HEK293 (cell line): ENCODE results near the gene MXI1.

Experiments used
- CTCF ChIA-PET: fragments of 350-600 bp; formaldehyde crosslinking; extraction: SDS; loops from one replicate; lab custom pipeline; 2021; ENCODE audit warnings: antibody characterized with exemption; lab: Yijun Ruan, JAX
- POLR2A ChIA-PET: fragments of 300-600 bp; formaldehyde crosslinking; extraction: SDS; loops from one replicate; lab custom pipeline; 2020; ENCODE audit warnings: antibody characterized with exemption, inconsistent platforms; lab: Yijun Ruan, JAX
- H3K27ac ChIP-seq: fragments of 200-500 bp; sonication (Bioruptor generic); 2 replicates; pipeline ENCODE4 v1.5.1; 2014; ENCODE audit warnings: low read depth, low read length, control low read depth, inconsistent platforms; ENCODE audit errors: extremely low read depth
- H3K36me3 ChIP-seq, 2 experiments: fragments of 200-500 bp in 1 of 2; sonication (Bioruptor generic) in 1 of 2; 1 replicate in 1 of 2; 2 replicates in 1 of 2; pipeline ENCODE4 v1.5.1; 2014 to 2017; ENCODE audit warnings: inconsistent platforms in 2 of 2, low read length in 2 of 2; ENCODE audit not compliant: control insufficient read depth in 2 of 2, insufficient read depth in 1 of 2
- H3K4me1 ChIP-seq: fragments of 200-500 bp; sonication (Bioruptor generic); 2 replicates; pipeline ENCODE4 v1.5.1; 2014; ENCODE audit warnings: mild to moderate bottlenecking, low read length, inconsistent platforms; ENCODE audit not compliant: control insufficient read depth, insufficient read depth
- H3K4me3 ChIP-seq: 2 replicates; pipeline ENCODE4 v1.5.1; 2011; ENCODE audit warnings: low read depth, mild to moderate bottlenecking, control low read depth, low read length, moderate library complexity
- H3K9me3 ChIP-seq: fragments of 200-500 bp; sonication (Bioruptor generic); 2 replicates; pipeline ENCODE4 v1.5.1; 2014; ENCODE audit warnings: low read depth, low read length, inconsistent platforms; ENCODE audit not compliant: control insufficient read depth, insufficient read depth
- GLI4 ChIP-seq: fragments of 450-650 bp; formaldehyde crosslinking; IDR thresholded peaks from 2 replicates; pipeline ENCODE4 v1.5.1; 2016; ENCODE audit warnings: missing biosample characterization, missing genetic modification characterization
- GLIS2 ChIP-seq: fragments of 450-650 bp; formaldehyde crosslinking; IDR thresholded peaks from 2 replicates; pipeline ENCODE4 v1.5.1; 2016; ENCODE audit warnings: missing biosample characterization, missing genetic modification characterization
- HOXC10 ChIP-seq: sonication (generic); formaldehyde crosslinking; IDR thresholded peaks from 2 replicates; pipeline ENCODE4 v1.8.1; 2023; ENCODE audit warnings: mild to moderate bottlenecking, missing genetic modification reagents
- IKZF3 ChIP-seq: fragments of 450-650 bp; IDR thresholded peaks from 2 replicates; pipeline ENCODE4 v1.5.0; 2018; ENCODE audit warnings: missing biosample characterization, mild to moderate bottlenecking, missing genetic modification characterization, moderate library complexity
- KLF7 ChIP-seq: fragments of 450-650 bp; formaldehyde crosslinking; IDR thresholded peaks from 2 replicates; pipeline ENCODE4 v1.5.1; 2016; ENCODE audit warnings: missing biosample characterization, missing genetic modification characterization, borderline replicate concordance
- SCRT2 ChIP-seq: fragments of 450-650 bp; formaldehyde crosslinking; IDR thresholded peaks from 2 replicates; pipeline ENCODE4 v1.5.1; 2016; ENCODE audit warnings: missing biosample characterization, missing genetic modification characterization
- SP3 ChIP-seq: fragments of 450-650 bp; formaldehyde crosslinking; IDR thresholded peaks from 2 replicates; pipeline ENCODE4 v1.5.1; 2016; ENCODE audit warnings: missing biosample characterization, missing genetic modification characterization
- ZBTB10 ChIP-seq: fragments of 450-650 bp; formaldehyde crosslinking; IDR thresholded peaks from 2 replicates; pipeline ENCODE4 v1.5.1; 2016; ENCODE audit warnings: missing biosample characterization, missing genetic modification characterization
- ZNF133 ChIP-seq: fragments of 450-650 bp; formaldehyde crosslinking; IDR thresholded peaks from 2 replicates; pipeline ENCODE4 v1.5.1; 2016; ENCODE audit warnings: missing biosample characterization, missing genetic modification characterization
- ZNF2 ChIP-seq: fragments of 450-650 bp; formaldehyde crosslinking; IDR thresholded peaks from 2 replicates; pipeline ENCODE4 v1.5.1; 2016; ENCODE audit warnings: missing biosample characterization, missing genetic modification characterization
- ZNF239 ChIP-seq: fragments of 450-650 bp; formaldehyde crosslinking; IDR thresholded peaks from 2 replicates; pipeline ENCODE4 v1.5.1; 2016; ENCODE audit warnings: missing biosample characterization, missing genetic modification characterization
- ZNF311 ChIP-seq: fragments of 450-650 bp; formaldehyde crosslinking; IDR thresholded peaks from 2 replicates; pipeline ENCODE4 v1.5.1; 2017; ENCODE audit warnings: missing biosample characterization, missing genetic modification characterization, borderline replicate concordance
- ZNF513 ChIP-seq: fragments of 450-650 bp; IDR thresholded peaks from 2 replicates; pipeline ENCODE4 v1.5.1; 2018; ENCODE audit warnings: missing biosample characterization, missing genetic modification characterization
- ZNF530 ChIP-seq: fragments of 450-650 bp; formaldehyde crosslinking; IDR thresholded peaks from 2 replicates; pipeline ENCODE4 v1.5.1; 2016; ENCODE audit warnings: low read depth, missing biosample characterization, missing genetic modification characterization
- ZNF623 ChIP-seq: fragments of 450-650 bp; formaldehyde crosslinking; IDR thresholded peaks from 2 replicates; pipeline ENCODE4 v1.5.1; 2016; ENCODE audit warnings: missing biosample characterization, missing genetic modification characterization
- ZNF660 ChIP-seq: fragments of 450-650 bp; IDR thresholded peaks from 2 replicates; pipeline ENCODE4 v1.5.1; 2018; ENCODE audit warnings: missing biosample characterization, mild to moderate bottlenecking, missing genetic modification characterization
- ZNF76 ChIP-seq: fragments of 450-650 bp; formaldehyde crosslinking; IDR thresholded peaks from 2 replicates; pipeline ENCODE4; 2016; ENCODE audit warnings: low read depth, missing biosample characterization, missing genetic modification characterization, borderline replicate concordance
- ZNF791 ChIP-seq: fragments of 450-650 bp; formaldehyde crosslinking; IDR thresholded peaks from 2 replicates; pipeline ENCODE4 v1.5.1; 2016; ENCODE audit warnings: missing biosample characterization, missing genetic modification characterization
- ZSCAN23 ChIP-seq: fragments of 450-650 bp; formaldehyde crosslinking; IDR thresholded peaks from 2 replicates; pipeline ENCODE4 v1.5.1; 2016; ENCODE audit warnings: missing biosample characterization, missing genetic modification characterization
- TF ChIP-seq, protein P1 (sequence below): fragments of 450-650 bp; formaldehyde crosslinking; IDR thresholded peaks from 2 replicates; pipeline ENCODE4 v1.5.1; 2016; ENCODE audit warnings: missing biosample characterization, missing genetic modification characterization
- TF ChIP-seq, protein P2 (sequence below): fragments of 450-650 bp; formaldehyde crosslinking; IDR thresholded peaks from 2 replicates; pipeline ENCODE4 v1.5.1; 2017; ENCODE audit warnings: missing biosample characterization, missing genetic modification characterization
- TF ChIP-seq, protein P3 (sequence below): fragments of 450-650 bp; formaldehyde crosslinking; IDR thresholded peaks from 2 replicates; pipeline ENCODE4 v1.5.1; 2017; ENCODE audit warnings: missing biosample characterization, missing genetic modification characterization

The MXI1 gene

DNA sequence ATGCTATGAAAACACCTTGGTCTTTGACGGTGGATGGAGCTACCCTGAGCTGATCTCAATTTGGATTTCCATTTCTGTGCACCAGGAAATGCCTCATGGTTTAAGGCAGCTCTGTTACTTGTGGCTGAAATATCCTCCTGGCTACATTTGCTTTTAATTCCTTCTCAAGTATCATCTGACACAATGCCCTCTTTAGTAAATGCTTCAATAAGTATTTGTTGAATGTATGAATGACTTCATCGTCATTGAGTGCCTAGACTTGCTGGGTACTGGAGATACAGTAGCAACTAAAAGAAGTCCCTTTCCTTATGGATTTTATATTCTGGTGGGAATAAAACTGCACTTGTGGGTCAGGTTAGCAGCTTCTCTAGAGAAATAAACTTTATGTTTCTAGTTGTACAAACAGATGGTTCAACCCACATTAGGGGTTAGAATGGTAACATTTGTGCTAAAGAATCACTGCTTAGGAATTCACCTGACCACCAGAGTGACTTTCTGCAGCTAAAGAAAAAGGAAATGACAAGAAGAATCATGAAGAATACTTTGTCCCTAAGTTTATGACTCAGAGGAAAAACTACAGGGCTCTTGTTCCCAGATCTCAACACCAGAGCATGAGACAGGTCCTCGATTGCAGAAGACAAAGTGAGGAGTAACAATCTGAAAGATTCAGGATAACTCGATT, 119.1 kb downstream of the MXI1 start:
- POLR2A ChIA-PET: no interaction called here
- CTCF ChIA-PET: interaction anchor here (0.6 to 1.5 kb wide), 2 partner anchors 12 to 92 kb away, joined by 3 to 4 read pairs; no protein-coding TSS in a partner anchor

GRCh38 chr10:110327262-110327914, 120.0 kb downstream of the MXI1 start:
- Histone ChIP-seq H3K9me3 (no peaks in the 10 kb centered on the region), H3K27ac (no peak overlapping the region), H3K4me1 (no peaks in the 10 kb centered on the region), H3K4me3 (no peak overlapping the region), H3K36me3 (no peaks in the 10 kb centered on the region)
- POLR2A ChIA-PET: no interaction called here
- TF ChIP-seq ZBTB10 (tag by site-specific recombination) (no peak), GLI4 (tag by site-specific recombination) (no peak), ZNF133 (tag by site-specific recombination) (no peak), ZNF660 (tag by site-specific recombination) (no peak), GLIS2 (tag by site-specific recombination) (no peak), SP3 (tag by site-specific recombination) (no peak), ZNF623 (no peak), ZNF239 (tag by site-specific recombination) (no peak), ZNF530 (tag by site-specific recombination) (no peak), ZNF791 (tag by site-specific recombination) (no peak), ZSCAN23 (tag by site-specific recombination) (no peak), IKZF3 (tag by site-specific recombination) (no peak), HOXC10 (no peak), ZNF311 (tag by site-specific recombination) (no peak), ZNF76 (tag by site-specific recombination) (no peak), KLF7 (tag by site-specific recombination) (no peak), ZNF513 (tag by site-specific recombination) (no peak)
- TF ChIP-seq, protein P1, sequence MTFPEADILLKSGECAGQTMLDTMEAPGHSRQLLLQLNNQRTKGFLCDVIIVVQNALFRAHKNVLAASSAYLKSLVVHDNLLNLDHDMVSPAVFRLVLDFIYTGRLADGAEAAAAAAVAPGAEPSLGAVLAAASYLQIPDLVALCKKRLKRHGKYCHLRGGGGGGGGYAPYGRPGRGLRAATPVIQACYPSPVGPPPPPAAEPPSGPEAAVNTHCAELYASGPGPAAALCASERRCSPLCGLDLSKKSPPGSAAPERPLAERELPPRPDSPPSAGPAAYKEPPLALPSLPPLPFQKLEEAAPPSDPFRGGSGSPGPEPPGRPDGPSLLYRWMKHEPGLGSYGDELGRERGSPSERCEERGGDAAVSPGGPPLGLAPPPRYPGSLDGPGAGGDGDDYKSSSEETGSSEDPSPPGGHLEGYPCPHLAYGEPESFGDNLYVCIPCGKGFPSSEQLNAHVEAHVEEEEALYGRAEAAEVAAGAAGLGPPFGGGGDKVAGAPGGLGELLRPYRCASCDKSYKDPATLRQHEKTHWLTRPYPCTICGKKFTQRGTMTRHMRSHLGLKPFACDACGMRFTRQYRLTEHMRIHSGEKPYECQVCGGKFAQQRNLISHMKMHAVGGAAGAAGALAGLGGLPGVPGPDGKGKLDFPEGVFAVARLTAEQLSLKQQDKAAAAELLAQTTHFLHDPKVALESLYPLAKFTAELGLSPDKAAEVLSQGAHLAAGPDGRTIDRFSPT (tag by site-specific recombination): no peak
- TF ChIP-seq, protein P2, sequence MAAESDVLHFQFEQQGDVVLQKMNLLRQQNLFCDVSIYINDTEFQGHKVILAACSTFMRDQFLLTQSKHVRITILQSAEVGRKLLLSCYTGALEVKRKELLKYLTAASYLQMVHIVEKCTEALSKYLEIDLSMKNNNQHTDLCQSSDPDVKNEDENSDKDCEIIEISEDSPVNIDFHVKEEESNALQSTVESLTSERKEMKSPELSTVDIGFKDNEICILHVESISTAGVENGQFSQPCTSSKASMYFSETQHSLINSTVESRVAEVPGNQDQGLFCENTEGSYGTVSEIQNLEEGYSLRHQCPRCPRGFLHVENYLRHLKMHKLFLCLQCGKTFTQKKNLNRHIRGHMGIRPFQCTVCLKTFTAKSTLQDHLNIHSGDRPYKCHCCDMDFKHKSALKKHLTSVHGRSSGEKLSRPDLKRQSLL: no peak
- CTCF ChIA-PET: interaction anchor here (0.6 kb wide), 1 partner anchor 93 kb away, joined by 3 read pairs; no protein-coding TSS in a partner anchor

More for the DNA sequence above, 119.1 kb downstream of the MXI1 start:
- no peak overlapping the region for H3K4me3 ChIP-seq
- H3K4me1 ChIP-seq: no peaks in the 10 kb centered on the region
- no peaks in the 10 kb centered on the region for H3K9me3 ChIP-seq
- TF ChIP-seq, protein P3, sequence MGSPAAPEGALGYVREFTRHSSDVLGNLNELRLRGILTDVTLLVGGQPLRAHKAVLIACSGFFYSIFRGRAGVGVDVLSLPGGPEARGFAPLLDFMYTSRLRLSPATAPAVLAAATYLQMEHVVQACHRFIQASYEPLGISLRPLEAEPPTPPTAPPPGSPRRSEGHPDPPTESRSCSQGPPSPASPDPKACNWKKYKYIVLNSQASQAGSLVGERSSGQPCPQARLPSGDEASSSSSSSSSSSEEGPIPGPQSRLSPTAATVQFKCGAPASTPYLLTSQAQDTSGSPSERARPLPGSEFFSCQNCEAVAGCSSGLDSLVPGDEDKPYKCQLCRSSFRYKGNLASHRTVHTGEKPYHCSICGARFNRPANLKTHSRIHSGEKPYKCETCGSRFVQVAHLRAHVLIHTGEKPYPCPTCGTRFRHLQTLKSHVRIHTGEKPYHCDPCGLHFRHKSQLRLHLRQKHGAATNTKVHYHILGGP (tag by site-specific recombination): no peak
- TF ChIP-seq SCRT2 (tag by site-specific recombination): 0 out of 2 replicates have a peak, but pooled peaks have one; percentile 34
- TF ChIP-seq ZNF2: no peak
- no peaks in the 10 kb centered on the region for H3K36me3 ChIP-seq
- no peak overlapping the region for H3K27ac ChIP-seq
